Measurements from ENCODE around the gene ELP1. TPM values are rescaled to one million over a fixed set of nuclear protein-coding genes. Genes with fewer than 3 reads are reported as not detected.
"Not testable (repeated sequence)": the region's sequence is repeated elsewhere in the genome, so short reads cannot be mapped to it uniquely, and the experiment has no call there.

Gene ELP1
- total RNA-seq, 3 donors from 2014 or later (not counting 1 experiment from before 2014, with no cell fraction given), result 21.8 to 33.0 (median 28.2) TPM

GRCh38 chr9:108973895-108974294 is 40.0 kb upstream of the ELP1 start:
- H3K4me1 Mint-ChIP-seq, result no peaks in the 10 kb centered on the region
- intact Hi-C loops (cut with micrococcal nuclease), result no loop called here
- DNase-seq (no peak), ATAC-seq (no peak)
- no peak overlapping the region for H3K4me3 ChIP-seq (ENCODE audit: low read length)
- WGBS (ENCODE audit: insufficient coverage), result 78% methylated on average over 3 of the region's 5 CpGs
- no peaks in the 10 kb centered on the region for H3K4me1 ChIP-seq (ENCODE audit: control insufficient read depth, insufficient read depth, low read length)
- H3K9me3 Mint-ChIP-seq, result no peaks in the 10 kb centered on the region
- H3K4me3 Mint-ChIP-seq, result no peak overlapping the region
- no peaks in the 10 kb centered on the region for H3K27me3 ChIP-seq (ENCODE audit: control insufficient read depth, insufficient read depth, low read length)
- no peaks in the 10 kb centered on the region for H3K9me3 ChIP-seq (ENCODE audit: control insufficient read depth, insufficient read depth, low read length)
- no peak overlapping the region for H3K27ac ChIP-seq (ENCODE audit: low read length)
- no peaks in the 10 kb centered on the region for H3K27me3 Mint-ChIP-seq (ENCODE audit: low read depth in 2 of 2)
- no peak overlapping the region for H3K27ac Mint-ChIP-seq
- no peak for TF ChIP-seq CTCF (IDR thresholded peaks at IDR 0.05)
- H3K36me3 ChIP-seq (ENCODE audit: control insufficient read depth, insufficient read depth, low read length), result no peaks in the 10 kb centered on the region
- no peaks in the 10 kb centered on the region for H3K36me3 Mint-ChIP-seq

- TF ChIP-seq CTCF (IDR thresholded peaks at IDR 0.05), result no peak
- no peak overlapping the region for H3K4me3 Mint-ChIP-seq
- no peak overlapping the region for H3K4me3 ChIP-seq (ENCODE audit: low read length)
- no CpG with 5 or more reads among the region's 2 CpGs for WGBS (ENCODE audit: insufficient coverage)
- no peaks in the 10 kb centered on the region for H3K9me3 ChIP-seq (ENCODE audit: control insufficient read depth, insufficient read depth, low read length)
- ATAC-seq (no peak), DNase-seq (no peak)
- H3K9me3 Mint-ChIP-seq, result no peaks in the 10 kb centered on the region
- no peak overlapping the region for H3K27ac Mint-ChIP-seq
- H3K36me3 Mint-ChIP-seq, result no peaks in the 10 kb centered on the region
- H3K27me3 ChIP-seq (ENCODE audit: control insufficient read depth, insufficient read depth, low read length), result no peaks in the 10 kb centered on the region
- no peaks in the 10 kb centered on the region for H3K36me3 ChIP-seq (ENCODE audit: control insufficient read depth, insufficient read depth, low read length)
- H3K27me3 Mint-ChIP-seq (ENCODE audit: low read depth in 2 of 2), result no peaks in the 10 kb centered on the region
- no peaks in the 10 kb centered on the region for H3K4me1 Mint-ChIP-seq
- H3K27ac ChIP-seq (ENCODE audit: low read length), result no peak overlapping the region
- no peaks in the 10 kb centered on the region for H3K4me1 ChIP-seq (ENCODE audit: control insufficient read depth, insufficient read depth, low read length)
- intact Hi-C loops (cut with micrococcal nuclease), result no loop called here
Observed at GRCh38 chr9:108972626-108973209, 38.8 kb upstream of the ELP1 start.

GRCh38 chr9:108972186-108972585 is 38.3 kb upstream of the ELP1 start:
- Histone ChIP-seq H3K27me3 (ENCODE audit: control insufficient read depth, insufficient read depth, low read length) (no peaks in the 10 kb centered on the region), H3K9me3 (ENCODE audit: control insufficient read depth, insufficient read depth, low read length) (no peaks in the 10 kb centered on the region), H3K27ac (ENCODE audit: low read length) (no peak overlapping the region), H3K4me1 (ENCODE audit: control insufficient read depth, insufficient read depth, low read length) (no peaks in the 10 kb centered on the region), H3K36me3 (ENCODE audit: control insufficient read depth, insufficient read depth, low read length) (no peaks in the 10 kb centered on the region), H3K4me3 (ENCODE audit: low read length) (no peak overlapping the region)
- Mint-ChIP-seq H3K27me3 (ENCODE audit: low read depth in 2 of 2) (no peaks in the 10 kb centered on the region), H3K4me1 (no peaks in the 10 kb centered on the region), H3K4me3 (no peak overlapping the region), H3K36me3 (no peaks in the 10 kb centered on the region), H3K9me3 (no peaks in the 10 kb centered on the region), H3K27ac (no peak overlapping the region)
- no peak for DNase-seq
- intact Hi-C loops (cut with micrococcal nuclease), result no loop called here
- ATAC-seq, result no peak
- 99% methylated on average over 3 of the region's 3 CpGs for WGBS (ENCODE audit: insufficient coverage)
- no peak for TF ChIP-seq CTCF (IDR thresholded peaks at IDR 0.05)

GRCh38 chr9:108971392-108971791 is 37.5 kb upstream of the ELP1 start:
- WGBS (ENCODE audit: insufficient coverage), result 100% methylated on average over 1 of the region's 2 CpGs
- H3K27me3 Mint-ChIP-seq (ENCODE audit: low read depth in 2 of 2); DNase-seq; H3K36me3 Mint-ChIP-seq; H3K4me1 ChIP-seq (ENCODE audit: control insufficient read depth, insufficient read depth, low read length); H3K4me1 Mint-ChIP-seq; H3K36me3 ChIP-seq (ENCODE audit: control insufficient read depth, insufficient read depth, low read length); H3K9me3 Mint-ChIP-seq; H3K9me3 ChIP-seq (ENCODE audit: control insufficient read depth, insufficient read depth, low read length); intact Hi-C loops (cut with micrococcal nuclease); H3K27ac ChIP-seq (ENCODE audit: low read length); ATAC-seq; H3K4me3 Mint-ChIP-seq; H3K4me3 ChIP-seq (ENCODE audit: low read length); H3K27ac Mint-ChIP-seq; H3K27me3 ChIP-seq (ENCODE audit: control insufficient read depth, insufficient read depth, low read length): not testable (repeated sequence)

Measured in natural killer cell (primary cell).